Fibroblast of lung (primary cell): Measurements from ENCODE around the gene C12orf50. TPM values are rescaled to one million over a fixed set of nuclear protein-coding genes. Genes with fewer than 3 reads are reported as not detected.

Source experiments
- DNase-seq, 2 donors: peaks; one replicate each; pipeline versions ENCODE4 v3.0.0 to v3.0.0-alpha.2; 2010; ENCODE audit warnings: low read depth in 2 of 2
- H2AFZ ChIP-seq: 2 replicates; pipeline ENCODE4 v1.5.1; 2012; ENCODE audit warnings: low read length, control low read depth, inconsistent platforms
- H3K27ac ChIP-seq: 2 replicates; pipeline ENCODE4 v1.5.1; 2011; ENCODE audit warnings: low read length, control low read depth; ENCODE audit not compliant: insufficient read depth
- H3K27me3 ChIP-seq: 2 replicates; pipeline ENCODE4 v1.5.1; 2011; ENCODE audit warnings: mild to moderate bottlenecking, low read length; ENCODE audit not compliant: control insufficient read depth, insufficient read depth
- H3K36me3 ChIP-seq: 2 replicates; pipeline ENCODE4 v1.5.1; 2011; ENCODE audit warnings: low read length; ENCODE audit not compliant: control insufficient read depth, insufficient read depth
- H3K4me1 ChIP-seq: 2 replicates; pipeline ENCODE4 v1.5.1; 2011; ENCODE audit warnings: low read length; ENCODE audit not compliant: control insufficient read depth, insufficient read depth; ENCODE audit errors: extremely low read depth
- H3K4me2 ChIP-seq: 2 replicates; pipeline ENCODE4 v1.5.1; 2011; ENCODE audit warnings: low read length, control low read depth; ENCODE audit not compliant: insufficient read depth; ENCODE audit errors: extremely low read depth
- H3K4me3 ChIP-seq, 4 experiments: fragments of 200-600 bp in 1 of 4; sonication (generic) in 1 of 4; replicated peaks in 1 of 4; 2 replicates each; pipeline ENCODE4 v1.5.1; 2011 to 2016; ENCODE audit warnings: low read length in 4 of 4, low read depth in 3 of 4, mild to moderate bottlenecking in 3 of 4, control low read depth in 2 of 4, inconsistent platforms in 1 of 4, mixed read lengths in 1 of 4; ENCODE audit not compliant: insufficient read depth in 1 of 4; ENCODE audit errors: control extremely low read depth in 1 of 4
- H3K79me2 ChIP-seq: 2 replicates; pipeline ENCODE4 v1.5.1; 2012; ENCODE audit warnings: mild to moderate bottlenecking, low read length, inconsistent platforms; ENCODE audit not compliant: control insufficient read depth, insufficient read depth
- H3K9ac ChIP-seq: 2 replicates; pipeline ENCODE4 v1.5.1; 2011; ENCODE audit warnings: mild to moderate bottlenecking, low read length, control low read depth; ENCODE audit not compliant: insufficient read depth
- H3K9me3 ChIP-seq: 2 replicates; pipeline ENCODE4 v1.5.1; 2012; ENCODE audit warnings: low read depth, low read length; ENCODE audit not compliant: control insufficient read depth, insufficient read depth
- H4K20me1 ChIP-seq: 2 replicates; pipeline ENCODE4 v1.5.1; 2011; ENCODE audit warnings: low read length; ENCODE audit not compliant: control insufficient read depth, insufficient read depth; ENCODE audit errors: extremely low read depth
- EZH2 ChIP-seq: IDR thresholded peaks from 2 replicates; pipeline ENCODE4 v1.5.1; 2012; ENCODE audit warnings: low read length, control low read depth, mild to moderate bottlenecking; ENCODE audit errors: missing control alignments
- polyA plus RNA-seq, 2 donors: library from polyadenylated mRNA; depleted of rRNA in 1 of 2; stranded (reverse) in 1 of 2; unstranded in 1 of 2; fragments of >200 nt; gene quantifications; 2 replicates each; pipeline ENCODE4 v1.2.1, GENCODE V29; 2011 to 2012; ENCODE audit warnings: missing spikeins in 1 of 2
- total RNA-seq: library from RNA; depleted of rRNA; stranded (reverse); fragments of >200 nt; gene quantifications from 2 replicates; pipeline ENCODE4 v1.2.1, GENCODE V29; 2014
- TF ChIP-seq, protein P1 (sequence below), 2 donors: IDR thresholded peaks in 1 of 2; conservative IDR thresholded peaks in 1 of 2; 1 replicate in 1 of 2; 2 replicates in 1 of 2; pipeline ENCODE4 v1.5.1; 2011 to 2012; ENCODE audit warnings: low read length in 2 of 2, control low read depth in 1 of 2, inconsistent platforms in 1 of 2, low read depth in 1 of 2, mild to moderate bottlenecking in 1 of 2

C12orf50 gene
- total and polyA plus RNA-seq, 2 donors (not counting 1 experiment from before 2014, with no cell fraction given), result not detected

DNA sequence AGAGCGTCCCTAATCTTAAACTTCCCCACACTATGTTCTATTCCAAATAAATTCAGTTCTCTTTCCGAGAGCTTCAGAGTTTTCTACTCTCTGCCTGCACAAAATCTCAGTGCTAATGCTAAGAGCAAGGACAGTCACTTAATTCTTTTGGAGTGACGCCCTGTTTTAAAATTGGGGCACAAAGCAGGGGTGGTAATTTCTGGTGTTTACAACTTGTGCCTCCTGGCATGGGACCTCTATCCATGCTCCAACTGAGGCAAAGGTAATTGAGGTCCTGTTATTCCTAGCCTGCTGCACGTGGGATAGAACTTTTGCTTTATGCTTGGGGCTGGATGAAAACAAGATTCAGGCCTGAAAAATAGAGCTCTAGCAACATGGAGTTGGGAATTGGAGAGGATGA is 22.9 kb downstream of the C12orf50 start:
- Histone ChIP-seq H3K9me3 (no peaks in the 10 kb centered on the region), H3K4me1 (no peaks in the 10 kb centered on the region), H2AFZ (no peak overlapping the region), H3K9ac (no peak overlapping the region), H3K4me2 (no peak overlapping the region), H3K4me3 (no peak overlapping the region), H3K36me3 (no peaks in the 10 kb centered on the region), H3K79me2 (no peaks in the 10 kb centered on the region), H4K20me1 (no peaks in the 10 kb centered on the region), H3K27ac (no peak overlapping the region), H3K27me3 (no peaks in the 10 kb centered on the region)
- no peak for DNase-seq
- TF ChIP-seq, protein P1, sequence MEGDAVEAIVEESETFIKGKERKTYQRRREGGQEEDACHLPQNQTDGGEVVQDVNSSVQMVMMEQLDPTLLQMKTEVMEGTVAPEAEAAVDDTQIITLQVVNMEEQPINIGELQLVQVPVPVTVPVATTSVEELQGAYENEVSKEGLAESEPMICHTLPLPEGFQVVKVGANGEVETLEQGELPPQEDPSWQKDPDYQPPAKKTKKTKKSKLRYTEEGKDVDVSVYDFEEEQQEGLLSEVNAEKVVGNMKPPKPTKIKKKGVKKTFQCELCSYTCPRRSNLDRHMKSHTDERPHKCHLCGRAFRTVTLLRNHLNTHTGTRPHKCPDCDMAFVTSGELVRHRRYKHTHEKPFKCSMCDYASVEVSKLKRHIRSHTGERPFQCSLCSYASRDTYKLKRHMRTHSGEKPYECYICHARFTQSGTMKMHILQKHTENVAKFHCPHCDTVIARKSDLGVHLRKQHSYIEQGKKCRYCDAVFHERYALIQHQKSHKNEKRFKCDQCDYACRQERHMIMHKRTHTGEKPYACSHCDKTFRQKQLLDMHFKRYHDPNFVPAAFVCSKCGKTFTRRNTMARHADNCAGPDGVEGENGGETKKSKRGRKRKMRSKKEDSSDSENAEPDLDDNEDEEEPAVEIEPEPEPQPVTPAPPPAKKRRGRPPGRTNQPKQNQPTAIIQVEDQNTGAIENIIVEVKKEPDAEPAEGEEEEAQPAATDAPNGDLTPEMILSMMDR (conservative IDR thresholded peaks at IDR 0.05 in 1 of 2, IDR thresholded peaks at IDR 0.05 in 1 of 2; ENCODE audit: low read depth in 1 of 2, low read length in 2 of 2), result no peak
- TF ChIP-seq EZH2, result no peak

DNA sequence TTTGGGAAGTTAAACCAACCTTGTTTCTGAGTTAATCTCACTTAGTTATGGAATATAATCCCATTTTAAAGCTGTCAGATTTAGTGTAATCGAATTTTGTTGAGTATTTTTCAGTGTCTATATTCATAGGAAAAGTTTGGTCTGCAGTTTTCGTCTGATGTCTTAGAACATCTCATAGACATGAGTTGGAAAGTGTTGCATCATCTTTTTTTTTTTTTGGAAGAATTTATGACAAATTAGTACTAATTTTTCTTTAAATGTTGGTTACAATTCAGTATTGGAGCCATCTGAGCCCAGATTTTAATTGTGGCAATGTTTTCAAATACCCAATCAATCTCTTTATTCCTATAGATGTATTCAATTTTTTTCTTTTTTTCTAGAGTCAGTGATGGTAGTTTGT is 27.9 kb downstream of the C12orf50 start:
- Histone ChIP-seq H3K79me2 (no peaks in the 10 kb centered on the region), H3K27me3 (no peaks in the 10 kb centered on the region), H3K27ac (no peak overlapping the region), H4K20me1 (no peaks in the 10 kb centered on the region), H3K9ac (no peak overlapping the region), H3K9me3 (no peaks in the 10 kb centered on the region), H3K4me1 (no peaks in the 10 kb centered on the region), H3K4me3 (no peak overlapping the region), H3K36me3 (no peaks in the 10 kb centered on the region), H3K4me2 (no peak overlapping the region), H2AFZ (no peak overlapping the region)
- no peak for DNase-seq
- no peak for TF ChIP-seq EZH2
- TF ChIP-seq, protein P1 (conservative IDR thresholded peaks at IDR 0.05 in 1 of 2, IDR thresholded peaks at IDR 0.05 in 1 of 2; ENCODE audit: low read depth in 1 of 2, low read length in 2 of 2), result no peak

DNA sequence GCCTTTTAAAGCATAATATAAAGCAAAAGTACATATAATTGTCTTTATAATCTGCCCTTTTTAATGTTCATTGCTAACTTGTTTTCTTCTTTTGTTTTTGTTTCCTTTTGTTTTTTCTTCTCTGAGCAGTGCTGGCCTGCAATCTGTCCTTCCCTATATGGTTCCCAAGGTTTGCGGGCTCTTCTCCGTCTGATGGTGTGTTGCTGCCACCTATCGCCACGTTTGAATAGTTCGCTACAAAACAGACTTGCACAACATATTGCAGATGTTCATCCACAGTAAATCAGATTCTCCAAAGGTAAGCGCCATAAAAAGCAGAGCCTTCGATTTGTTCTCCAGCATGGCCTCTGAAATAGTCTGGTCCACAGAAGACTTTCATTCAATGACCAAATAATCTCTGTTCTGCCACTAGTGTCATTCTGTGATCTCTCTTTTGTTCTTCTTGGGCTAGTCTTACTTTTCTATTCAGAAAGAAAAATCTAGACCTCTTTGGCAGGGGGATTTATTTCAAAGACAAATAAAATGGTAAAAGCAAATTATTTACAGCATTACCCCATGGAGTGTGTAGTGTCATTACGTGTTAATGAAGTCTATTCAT is 33.5 kb downstream of the C12orf50 start:
- Histone ChIP-seq H3K27ac (no peak overlapping the region), H3K4me1 (no peaks in the 10 kb centered on the region), H3K36me3 (no peaks in the 10 kb centered on the region), H3K27me3 (no peaks in the 10 kb centered on the region), H3K79me2 (no peaks in the 10 kb centered on the region), H4K20me1 (no peaks in the 10 kb centered on the region), H2AFZ (no peak overlapping the region), H3K9ac (no peak overlapping the region), H3K4me3 (no peak overlapping the region), H3K4me2 (no peak overlapping the region), H3K9me3 (no peaks in the 10 kb centered on the region)
- DNase-seq, result peak; percentile 63 to 82
- TF ChIP-seq, protein P1 (conservative IDR thresholded peaks at IDR 0.05 in 1 of 2, IDR thresholded peaks at IDR 0.05 in 1 of 2; ENCODE audit: low read depth in 1 of 2, low read length in 2 of 2), result peak; percentile 78 to 79
- no peak for TF ChIP-seq EZH2
